ENCODE results near the gene EIF2S2.

DNA sequence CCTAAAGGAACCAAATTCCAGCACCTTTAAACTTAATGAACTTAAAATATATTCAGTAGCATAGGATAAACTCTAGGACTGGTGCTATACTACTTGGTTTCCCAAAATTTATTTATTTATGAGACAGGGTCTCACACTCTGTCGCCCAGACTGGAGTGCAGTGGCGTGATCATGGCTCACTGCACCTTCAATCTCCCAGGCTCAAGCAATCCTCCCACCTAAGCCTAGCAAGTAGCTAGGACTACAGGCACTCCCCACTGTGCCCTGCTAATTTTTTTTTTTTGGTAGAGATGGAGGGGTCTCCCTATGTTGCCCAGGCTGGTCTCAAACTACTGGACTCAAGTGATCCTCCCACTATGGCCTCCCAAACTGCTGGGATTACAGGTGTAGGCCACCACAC, 21.4 kb downstream of the EIF2S2 start:
- no peak for TF ChIP-seq REST (IDR thresholded peaks at IDR 0.05; ENCODE audit: unreplicated experiment)
- TF ChIP-seq EZH2phosphoT487 (IDR thresholded peaks at IDR 0.05; ENCODE audit: unreplicated experiment): no peak
- no peak for TF ChIP-seq CTCF (conservative IDR thresholded peaks at IDR 0.05; ENCODE audit: low read depth in 2 of 2)
- no peak for TF ChIP-seq EZH2 (IDR thresholded peaks at IDR 0.05; ENCODE audit: low read depth, unreplicated experiment)
- no peak for TF ChIP-seq STAT1 (IDR thresholded peaks at IDR 0.05; ENCODE audit: unreplicated experiment)
- no peak for TF ChIP-seq CREB1 (CRISPR knock-in tag; IDR thresholded peaks at IDR 0.05; ENCODE audit: low read depth)
- TF ChIP-seq POLR2AphosphoS5 (IDR thresholded peaks at IDR 0.05; ENCODE audit: low read depth): no peak
- TF ChIP-seq ZNF331 (CRISPR knock-in tag; IDR thresholded peaks at IDR 0.05; ENCODE audit: low read depth): no peak
- TF ChIP-seq, protein P1, sequence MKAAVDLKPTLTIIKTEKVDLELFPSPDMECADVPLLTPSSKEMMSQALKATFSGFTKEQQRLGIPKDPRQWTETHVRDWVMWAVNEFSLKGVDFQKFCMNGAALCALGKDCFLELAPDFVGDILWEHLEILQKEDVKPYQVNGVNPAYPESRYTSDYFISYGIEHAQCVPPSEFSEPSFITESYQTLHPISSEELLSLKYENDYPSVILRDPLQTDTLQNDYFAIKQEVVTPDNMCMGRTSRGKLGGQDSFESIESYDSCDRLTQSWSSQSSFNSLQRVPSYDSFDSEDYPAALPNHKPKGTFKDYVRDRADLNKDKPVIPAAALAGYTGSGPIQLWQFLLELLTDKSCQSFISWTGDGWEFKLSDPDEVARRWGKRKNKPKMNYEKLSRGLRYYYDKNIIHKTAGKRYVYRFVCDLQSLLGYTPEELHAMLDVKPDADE (IDR thresholded peaks at IDR 0.05): no peak
